AML-193 (cell line): ENCODE measurements around the gene HELZ.

Experiments used
- DNase-seq, 2 experiments: peaks; one replicate each; lab custom pipeline; 2025; lab: John Stamatoyannopoulos, UW

HELZ gene

GRCh38 chr17:67194134-67194533 is 50.9 kb downstream of the HELZ start:
- no peak for DNase-seq

DNA sequence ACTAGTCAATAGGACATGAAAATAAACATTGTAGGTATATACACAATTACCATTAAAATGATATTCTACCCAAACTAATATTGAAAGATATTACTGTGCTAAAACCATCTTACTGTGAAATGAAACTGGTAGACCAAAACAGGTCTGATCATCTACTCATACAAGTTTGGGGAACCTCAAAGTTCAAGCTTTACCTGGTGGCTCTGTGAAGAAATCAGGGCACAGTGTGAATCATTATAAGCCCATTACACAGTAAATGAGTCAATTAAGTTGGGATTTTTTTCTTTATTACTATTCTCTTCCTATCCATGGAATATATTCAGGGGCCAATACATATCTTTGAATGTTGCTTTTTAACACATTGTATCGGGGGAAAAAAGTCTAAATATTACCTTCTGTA is 57.1 kb downstream of the HELZ start:
- no peak for DNase-seq

DNA sequence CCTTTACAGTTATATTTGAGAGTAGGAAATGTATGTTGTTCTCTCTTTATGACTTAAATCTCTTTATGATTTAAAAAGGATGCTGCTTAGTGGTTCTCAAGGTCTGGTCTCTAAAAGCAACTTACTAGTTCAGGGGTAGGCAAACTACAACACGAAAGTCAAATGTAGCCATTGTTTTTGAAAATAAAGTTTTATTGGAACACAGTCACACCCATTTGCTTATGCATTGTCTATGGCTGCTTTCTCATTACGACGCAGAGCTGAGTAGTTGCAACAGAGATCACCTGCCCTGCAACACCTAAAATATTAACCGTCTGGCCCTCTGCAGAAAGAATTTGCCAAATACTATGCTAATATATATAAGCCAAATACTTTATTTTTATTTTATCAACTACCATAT is 58.2 kb downstream of the HELZ start:
- DNase-seq, result no peak

DNA sequence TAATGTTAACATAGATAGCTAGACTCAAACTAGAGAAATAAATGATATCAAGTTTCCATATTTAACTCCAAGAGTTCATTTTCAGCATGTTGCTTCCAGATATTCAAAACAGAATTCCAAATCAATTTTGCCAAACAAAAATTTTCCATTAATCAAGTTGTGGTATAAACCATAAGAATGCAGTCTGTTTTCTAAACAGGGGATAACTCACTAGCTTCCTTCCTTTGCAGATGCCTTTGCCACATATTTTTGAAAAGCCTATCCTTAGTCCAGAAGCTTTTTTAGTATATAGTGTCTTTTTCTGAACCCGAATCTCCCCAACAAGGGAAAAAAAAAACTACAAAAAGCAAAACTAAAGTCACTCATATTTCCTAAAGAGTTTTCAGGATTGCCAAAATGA is 61.5 kb downstream of the HELZ start:
- no peak for DNase-seq

DNA sequence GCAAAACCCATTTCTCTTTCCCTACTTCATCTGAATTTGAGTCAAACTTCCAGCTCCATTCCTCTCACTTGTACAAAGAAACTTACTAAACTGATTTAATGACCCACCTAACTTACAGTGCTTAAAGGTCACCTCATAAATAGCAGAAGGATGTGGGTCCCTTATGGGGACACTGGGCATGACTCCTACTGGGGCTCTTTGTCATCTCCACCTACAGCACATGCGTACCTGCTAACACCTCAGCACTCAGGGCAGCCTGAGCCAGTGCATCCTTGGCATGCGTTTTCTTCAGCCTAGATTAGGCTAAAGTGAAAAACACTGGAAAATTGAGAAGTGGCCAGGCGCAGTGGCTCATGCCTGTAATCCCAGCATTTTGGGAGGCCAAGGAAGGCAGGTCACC is 63.2 kb downstream of the HELZ start:
- no peak for DNase-seq

DNA sequence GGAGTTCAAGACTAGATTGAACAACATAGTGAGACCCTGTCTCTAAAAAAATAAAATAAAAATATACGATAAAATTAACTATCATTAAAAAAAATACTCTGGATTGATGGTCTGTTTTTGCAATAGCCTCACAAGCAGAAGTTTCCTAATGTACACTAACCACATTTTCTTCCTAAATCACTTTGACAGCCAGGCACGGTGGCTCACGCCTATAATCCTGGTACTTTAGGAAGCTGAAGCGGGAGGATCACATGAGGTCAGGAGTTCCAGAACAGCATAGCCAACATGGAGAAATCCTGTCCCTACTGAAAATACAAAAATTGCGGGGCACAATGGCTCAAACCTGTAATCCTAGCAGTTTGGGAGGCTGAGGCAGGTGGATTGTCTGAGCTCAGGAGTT is 64.7 kb downstream of the HELZ start:
- DNase-seq, result no peak

- no peak for DNase-seq
Measured at GRCh38 chr17:67178555-67178954, 66.4 kb downstream of the HELZ start.

DNA sequence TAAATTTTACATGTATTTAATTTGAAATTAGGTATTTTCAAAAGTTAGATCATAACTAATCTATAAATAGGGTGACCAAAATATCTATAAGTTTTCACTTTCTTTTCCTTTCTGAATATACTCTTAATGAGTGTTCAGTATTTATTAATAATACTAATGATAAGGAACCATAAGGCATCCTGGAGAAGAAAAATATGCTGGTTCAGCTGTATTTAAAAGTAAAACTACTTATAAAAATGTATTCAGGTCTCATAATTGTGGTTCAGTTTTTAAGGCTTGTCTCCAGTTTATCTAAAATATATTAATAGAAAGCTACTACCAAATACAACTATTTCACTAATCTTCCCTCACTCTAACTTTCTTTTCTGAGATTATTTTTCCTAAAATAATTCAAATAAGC is 67.3 kb downstream of the HELZ start:
- DNase-seq, result no peak

DNA sequence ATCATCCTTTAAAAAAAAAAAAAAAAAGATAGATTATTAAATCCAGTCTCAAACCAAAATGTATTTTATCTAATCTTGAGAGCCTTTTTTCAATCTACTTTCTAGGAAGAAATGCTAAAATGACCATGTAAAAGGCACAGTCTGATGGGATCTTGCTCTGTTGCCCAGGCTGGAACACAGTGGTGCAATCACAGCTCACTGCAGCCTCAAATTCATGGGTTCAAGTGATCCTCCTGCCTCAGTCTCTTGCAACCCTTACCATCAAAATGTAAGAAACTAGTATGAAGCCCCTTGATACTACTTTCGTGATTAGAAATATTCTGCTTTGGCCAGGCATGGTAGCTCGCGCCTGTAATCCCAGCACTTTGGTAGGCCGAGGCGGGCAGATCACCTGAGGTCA is 70.8 kb downstream of the HELZ start:
- no peak for DNase-seq

DNA sequence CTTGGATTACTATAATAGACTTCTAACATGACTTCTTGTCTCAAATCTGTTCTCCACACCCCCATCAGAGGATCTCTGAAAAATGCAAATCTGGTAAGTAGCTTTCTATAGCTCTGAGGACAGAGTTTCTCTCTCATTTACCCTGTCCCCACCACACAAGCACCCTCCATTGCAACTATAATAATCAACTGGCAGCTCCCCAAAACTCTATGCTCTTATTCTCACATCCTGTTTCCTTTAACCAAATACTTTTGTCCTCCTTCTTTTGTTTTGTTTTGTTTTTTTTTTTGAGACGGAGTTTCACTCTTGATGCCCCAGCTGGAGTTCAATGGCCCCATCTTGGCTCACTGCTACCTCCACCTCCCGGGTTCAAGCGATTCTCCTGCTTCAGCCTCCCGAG is 73.4 kb downstream of the HELZ start:
- DNase-seq, result no peak

DNA sequence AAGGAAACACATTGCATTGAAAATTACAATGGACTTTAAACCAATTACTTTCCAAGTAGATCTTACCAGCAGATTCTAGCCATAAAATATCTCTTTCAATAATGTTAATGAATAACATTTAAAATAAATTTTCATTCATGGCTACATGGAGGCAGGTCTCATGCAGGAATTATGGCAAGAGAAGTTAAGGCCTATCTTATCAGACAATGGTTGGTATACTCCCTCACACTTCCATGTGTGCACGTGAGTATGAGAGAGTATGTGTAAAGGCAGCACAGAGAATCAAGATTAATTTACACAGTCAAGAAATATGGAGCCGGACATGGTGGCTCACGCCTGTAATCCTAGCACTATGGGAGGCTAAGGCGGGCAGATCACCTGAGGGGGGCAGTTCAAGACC is 76.5 kb downstream of the HELZ start:
- no peak for DNase-seq

GRCh38 chr17:67165201-67165600 is 79.8 kb downstream of the HELZ start:
- no peak for DNase-seq

GRCh38 chr17:67164302-67164701 is 80.7 kb downstream of the HELZ start:
- DNase-seq, result no peak

- DNase-seq, result no peak
Measured at GRCh38 chr17:67162771-67163170, 82.2 kb downstream of the HELZ start.

DNA sequence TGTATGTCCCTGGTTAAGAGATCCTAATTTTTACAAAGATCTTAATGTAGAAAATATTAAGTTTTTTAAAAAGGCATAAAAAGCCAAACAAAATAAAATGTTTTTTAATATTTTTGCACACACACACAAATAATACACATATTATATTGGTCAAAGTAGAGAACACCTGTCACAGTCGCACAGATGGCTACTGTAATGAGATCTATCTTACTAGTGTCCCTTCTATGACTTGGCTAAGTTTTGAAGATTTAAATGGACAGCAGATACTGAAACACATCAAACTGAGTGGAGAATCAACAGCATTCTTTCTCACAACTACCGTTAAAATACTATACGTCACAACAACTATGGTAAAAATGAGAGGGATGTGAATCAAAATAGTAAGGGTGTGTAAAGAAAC is 83.4 kb downstream of the HELZ start:
- DNase-seq, result no peak

DNA sequence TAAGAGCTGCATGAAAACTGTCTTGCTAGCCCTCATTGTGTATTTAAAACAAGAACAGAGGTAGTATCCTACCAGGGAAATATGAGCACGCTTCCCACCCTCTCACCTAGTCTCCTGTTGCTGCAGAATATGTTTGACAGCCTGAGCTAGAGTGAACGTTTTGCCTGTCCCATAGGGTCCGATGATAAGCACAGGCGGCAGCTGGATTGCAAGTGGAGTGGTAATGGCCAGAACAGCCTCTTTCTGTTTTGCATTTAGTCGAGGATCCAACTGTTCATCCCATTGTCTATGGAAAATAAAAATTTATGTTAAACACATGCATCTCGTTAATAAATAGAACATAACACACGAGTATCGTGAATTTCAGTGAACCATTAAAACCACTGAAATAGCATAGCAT is 84.2 kb downstream of the HELZ start:
- DNase-seq, result no peak

- DNase-seq, result peak; percentile 17 to 27
Measured at GRCh38 chr17:67157732-67158639, 87.0 kb downstream of the HELZ start.

DNA sequence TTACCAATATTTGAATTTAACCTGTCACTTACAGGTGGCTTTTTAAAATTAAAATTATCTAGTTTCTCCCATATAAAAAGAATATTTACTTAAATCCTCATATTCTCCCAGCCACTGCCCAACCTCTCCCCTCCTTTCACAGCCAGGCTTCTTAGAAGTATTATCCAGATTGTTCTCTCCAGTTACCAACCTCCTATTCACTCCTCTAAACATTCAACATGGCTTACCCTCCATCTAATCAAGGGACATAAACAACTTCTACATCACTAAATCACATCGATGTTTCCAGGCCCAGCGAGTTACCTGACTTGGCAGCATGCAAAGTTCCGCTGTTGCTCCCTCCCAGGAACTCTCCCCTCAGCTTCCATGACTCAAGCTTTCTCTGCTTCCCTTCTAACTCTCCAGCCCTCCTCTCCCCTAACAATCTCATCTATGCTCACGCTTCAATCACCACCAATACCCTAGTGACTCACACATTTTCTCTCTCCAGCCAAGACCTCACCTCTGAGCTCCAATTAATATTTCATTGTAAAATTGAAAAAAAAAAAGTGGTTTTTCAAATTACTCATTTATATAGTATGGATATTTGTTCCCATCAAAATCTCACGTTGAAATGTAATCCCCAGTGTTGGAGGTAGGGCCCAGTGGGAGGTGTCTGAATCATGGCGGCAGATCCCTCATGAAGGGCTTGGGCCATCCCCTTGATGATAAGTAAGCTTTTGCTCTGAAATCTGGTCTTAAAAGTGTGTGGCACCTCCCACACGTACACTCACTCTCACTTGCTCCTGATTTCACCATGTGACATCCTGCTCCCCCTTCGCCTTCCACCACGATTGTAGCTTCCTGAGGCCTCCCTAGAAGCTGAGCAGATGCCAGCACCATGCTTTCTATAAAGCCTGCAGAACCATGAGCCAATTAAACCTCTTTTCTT is 88.5 kb downstream of the HELZ start:
- no peak for DNase-seq

DNA sequence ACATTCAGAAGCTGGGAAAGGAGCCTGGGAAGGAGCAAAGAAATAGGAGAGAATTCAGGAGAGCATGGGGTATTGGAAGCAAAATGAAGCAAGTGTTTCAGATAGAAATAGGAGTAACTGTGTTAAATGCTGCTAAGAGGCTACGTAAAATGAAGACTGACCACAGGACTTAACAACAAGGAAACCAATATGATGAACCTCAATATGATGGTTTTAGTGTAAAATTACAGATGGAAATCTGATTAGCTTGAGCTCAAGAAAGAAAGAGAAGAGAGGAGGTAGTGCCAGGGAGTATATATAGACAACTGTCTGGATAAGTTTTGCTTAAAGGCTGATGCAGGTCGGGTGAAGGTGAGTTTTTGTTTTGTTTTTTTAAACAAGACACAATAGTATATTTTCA is 92.2 kb downstream of the HELZ start:
- no peak for DNase-seq

DNA sequence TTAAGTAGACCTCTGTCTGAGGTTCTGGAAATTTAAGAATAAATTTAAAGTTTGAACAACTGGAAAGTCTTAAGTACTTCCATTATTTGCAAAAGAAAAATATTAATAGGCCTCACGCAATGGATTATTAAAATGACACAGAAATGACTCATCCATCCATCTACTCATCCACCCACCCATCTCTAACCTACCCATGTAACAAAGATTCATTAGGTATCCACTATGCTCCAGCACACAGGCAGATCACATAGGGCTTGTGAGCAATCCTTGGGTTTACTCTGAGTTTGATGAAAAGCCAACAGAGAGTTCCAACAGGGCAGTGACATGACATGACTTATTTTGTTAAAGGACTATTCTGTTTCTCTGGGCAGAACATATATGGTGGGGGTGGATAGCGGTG is 93.3 kb downstream of the HELZ start:
- no peak for DNase-seq

DNA sequence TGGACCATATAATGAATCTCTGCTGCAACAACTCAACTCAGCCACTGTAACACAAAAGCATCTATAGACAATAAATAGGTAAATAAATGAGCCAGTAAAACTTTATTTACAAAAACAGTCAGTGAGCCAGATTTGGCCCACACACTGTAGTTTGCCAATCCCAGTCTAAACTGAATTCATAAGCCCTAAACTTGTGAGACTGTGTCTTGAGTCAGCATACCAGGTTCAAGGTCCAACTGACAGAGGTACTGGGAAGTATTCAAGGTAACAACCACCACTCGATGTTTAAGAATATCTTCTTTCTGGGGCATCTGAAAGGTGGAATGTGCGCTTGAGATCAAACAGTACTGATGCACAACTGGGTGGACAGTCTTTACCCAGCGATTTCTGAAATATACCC is 94.2 kb downstream of the HELZ start:
- no peak for DNase-seq

DNA sequence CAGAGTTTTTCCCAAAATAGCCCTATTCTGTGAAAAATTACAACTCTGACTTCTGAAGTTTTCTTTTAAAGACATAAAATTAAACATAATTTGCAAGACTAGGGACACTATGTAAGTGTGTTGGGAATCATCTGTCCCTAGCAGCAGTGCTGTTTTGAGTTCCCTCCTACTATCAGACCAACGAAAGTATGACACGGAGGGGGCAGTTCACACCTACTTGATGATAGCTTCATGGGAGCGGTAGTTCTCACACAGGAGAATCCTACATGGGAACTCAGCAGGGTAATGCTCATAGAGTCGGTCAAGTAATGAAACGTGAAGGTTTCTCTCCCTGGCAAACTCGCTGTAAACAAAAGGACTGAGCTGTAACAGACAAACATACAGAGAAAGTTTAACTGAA is 96.6 kb downstream of the HELZ start:
- DNase-seq, result no peak

DNA sequence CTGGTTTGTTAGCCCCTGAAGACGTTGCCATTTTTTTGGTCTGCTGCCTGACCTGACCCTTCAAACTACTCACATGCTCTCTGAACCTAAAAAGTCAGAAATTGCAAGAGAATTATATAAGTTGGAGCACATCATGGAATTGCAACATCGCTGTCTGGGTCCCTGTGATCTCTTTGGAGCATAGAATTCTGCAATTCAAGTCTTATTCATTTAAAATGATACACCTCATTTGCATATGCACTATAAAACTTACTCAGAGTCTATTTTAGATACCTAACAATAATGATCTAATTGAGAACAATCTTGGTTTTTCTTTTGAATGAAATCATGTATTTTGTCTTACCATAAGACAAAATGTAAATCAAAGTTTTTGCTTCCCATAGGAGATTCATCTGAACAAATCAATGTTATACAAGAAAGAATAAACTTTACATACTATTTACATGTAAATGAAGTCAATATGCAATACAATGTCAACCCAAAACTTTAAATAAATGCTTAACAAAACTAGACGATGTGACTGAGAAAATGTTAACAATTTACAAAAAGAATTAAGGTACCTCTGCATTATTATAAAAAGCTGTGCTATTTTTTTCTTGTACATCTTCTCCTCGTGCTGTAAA is 99.7 kb downstream of the HELZ start:
- no peak for DNase-seq
